CD4-positive, alpha-beta T cell treated with Interleukin-2 at 100 ng/mL for 4 hours (primary cell): Measurements from ENCODE around the gene RMND1.

Experiments
- DNase-seq: peaks from one replicate; pipeline ENCODE4 v3.0.0-alpha.2; 2020; ENCODE audit warnings: low spot score

Gene RMND1

GRCh38 chr6:151414641-151415260, 37.2 kb downstream of the RMND1 start:
- no peak for DNase-seq

DNA sequence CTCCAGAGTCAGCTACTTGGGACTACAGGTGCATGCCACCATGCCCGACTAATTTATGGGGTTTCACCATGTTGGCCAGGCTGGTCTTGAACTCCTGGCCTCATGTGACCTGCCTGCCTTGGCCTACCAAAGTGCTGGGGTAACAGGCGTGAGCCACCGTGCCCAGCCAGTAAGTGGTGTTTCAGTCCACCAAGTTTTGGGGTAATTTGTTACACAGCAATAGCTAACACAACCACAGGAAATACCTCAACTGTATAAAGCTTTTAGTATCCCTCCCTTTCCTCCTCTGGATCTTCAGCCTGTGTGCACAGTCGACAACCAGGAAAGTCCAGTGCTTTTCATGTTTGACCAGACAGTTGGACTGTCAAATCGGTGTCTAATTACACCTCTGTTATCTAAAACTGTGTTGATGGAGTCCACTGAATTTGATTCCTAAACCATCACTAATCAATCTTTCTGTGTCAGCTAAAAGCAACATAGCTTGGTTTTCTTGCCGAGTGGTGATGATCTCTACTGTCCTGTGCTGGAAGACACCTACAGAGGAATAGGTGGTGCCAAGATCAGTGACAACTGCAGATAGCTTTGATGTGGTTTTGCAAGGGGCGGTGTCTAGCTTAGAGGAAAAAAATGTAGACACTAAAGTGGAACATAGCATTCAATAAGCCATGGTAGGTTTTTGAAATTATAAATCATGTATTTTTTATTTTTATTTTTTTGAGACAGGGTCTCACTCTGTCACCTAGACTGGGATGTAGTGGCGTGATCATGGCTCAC, 38.4 kb downstream of the RMND1 start:
- DNase-seq, result peak; percentile 80

GRCh38 chr6:151412909-151413308, 39.0 kb downstream of the RMND1 start:
- DNase-seq, result no peak

DNA sequence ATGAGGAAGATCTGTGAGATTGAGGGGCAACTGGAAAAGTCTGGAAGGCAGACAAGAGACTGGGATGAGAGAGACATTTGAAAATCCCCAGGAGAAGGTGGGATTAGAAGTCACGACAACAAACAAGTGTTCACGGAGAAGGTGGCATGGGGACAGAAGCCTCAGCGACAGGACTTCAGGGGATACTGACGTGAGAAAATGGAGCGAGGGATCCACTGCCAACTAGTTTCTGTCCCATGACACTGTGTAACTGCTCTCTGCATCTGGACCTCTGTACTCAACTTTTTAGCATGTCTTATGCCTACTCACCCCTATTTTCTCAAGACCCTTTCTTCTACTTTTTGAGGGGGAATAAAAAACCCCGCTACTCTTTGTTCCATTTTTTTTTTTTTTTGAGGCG, 42.2 kb downstream of the RMND1 start:
- no peak for DNase-seq

DNA sequence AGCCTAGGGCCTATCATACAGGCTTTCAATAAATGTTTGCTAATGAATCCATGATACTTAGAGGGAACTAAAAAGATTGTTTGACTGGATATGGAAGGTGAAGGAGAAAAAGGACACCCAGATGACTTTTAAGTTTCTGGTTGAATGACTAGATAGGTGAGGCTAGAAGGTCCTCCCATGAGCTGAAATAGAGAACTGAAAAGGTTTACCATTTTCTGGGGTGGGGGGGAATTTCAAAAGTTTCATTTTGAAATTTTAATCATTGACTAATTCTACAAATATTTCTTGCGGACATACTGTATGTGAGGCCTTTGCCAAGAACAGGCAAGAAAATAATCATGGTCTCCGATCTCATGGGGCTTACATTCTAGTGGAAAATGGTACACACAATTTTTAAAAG, 42.7 kb downstream of the RMND1 start:
- DNase-seq, result no peak

GRCh38 chr6:151408858-151409257, 43.1 kb downstream of the RMND1 start:
- DNase-seq, result no peak

- no peak for DNase-seq
Measured at GRCh38 chr6:151403919-151404308, 48.0 kb downstream of the RMND1 start.

DNA sequence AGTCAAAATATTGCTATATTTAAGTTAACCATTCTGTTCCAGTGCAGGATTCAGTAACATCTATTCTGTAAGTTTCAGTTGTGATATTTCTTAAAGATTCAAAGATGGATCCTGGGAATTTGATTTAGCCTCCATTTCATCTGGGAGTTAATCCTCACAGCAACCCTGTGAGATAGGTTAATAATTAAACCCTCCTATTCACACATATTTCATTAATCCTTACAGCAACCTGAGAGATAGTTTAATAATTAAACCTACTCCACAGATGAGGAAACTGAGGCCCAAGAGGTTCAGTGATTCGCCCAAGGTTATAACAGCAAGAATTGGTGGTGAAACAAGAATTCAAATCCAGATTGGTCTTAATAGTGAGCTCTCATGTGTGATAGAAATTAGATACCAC, 49.7 kb downstream of the RMND1 start:
- no peak for DNase-seq

DNA sequence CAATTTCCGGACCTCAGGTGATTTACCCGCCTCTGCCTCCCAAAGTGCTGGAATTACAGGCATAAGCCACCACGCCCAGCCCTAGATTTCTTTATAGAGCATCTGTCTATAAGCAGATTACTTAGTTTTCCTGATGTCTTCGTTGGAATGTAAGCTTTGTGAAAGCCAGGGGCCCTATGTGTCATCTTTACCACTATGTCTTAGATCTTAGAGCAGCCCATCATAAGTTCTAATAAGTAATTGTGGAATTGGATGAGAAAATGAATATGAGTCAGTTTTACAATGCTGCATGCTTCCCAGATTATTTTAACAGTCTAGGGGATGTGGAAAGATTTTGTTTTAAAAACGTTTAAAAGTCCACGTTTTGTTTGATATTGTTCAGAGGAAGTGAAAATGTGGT, 51.5 kb downstream of the RMND1 start:
- DNase-seq, result no peak

DNA sequence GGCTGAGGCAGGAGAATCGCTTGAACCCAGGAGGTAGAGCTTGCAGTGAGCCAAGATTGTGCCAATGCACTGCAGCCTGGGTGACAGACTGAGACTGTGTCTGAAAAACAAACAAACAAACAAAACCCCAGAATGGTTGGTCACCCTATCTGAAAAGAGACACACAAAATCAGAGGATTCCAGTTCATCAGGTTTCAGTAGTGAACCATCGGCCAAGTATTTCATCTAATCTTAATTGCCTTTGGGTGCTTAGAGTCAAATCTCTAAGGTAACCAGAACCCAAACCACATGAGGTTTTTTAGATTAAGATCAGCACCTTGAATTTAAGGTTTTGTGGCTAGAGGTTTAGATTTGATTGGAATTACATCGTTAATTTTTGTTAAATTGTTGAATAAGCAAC, 52.2 kb downstream of the RMND1 start:
- peak; percentile 31 for DNase-seq

GRCh38 chr6:151393410-151393809, 58.5 kb downstream of the RMND1 start:
- no peak for DNase-seq

DNA sequence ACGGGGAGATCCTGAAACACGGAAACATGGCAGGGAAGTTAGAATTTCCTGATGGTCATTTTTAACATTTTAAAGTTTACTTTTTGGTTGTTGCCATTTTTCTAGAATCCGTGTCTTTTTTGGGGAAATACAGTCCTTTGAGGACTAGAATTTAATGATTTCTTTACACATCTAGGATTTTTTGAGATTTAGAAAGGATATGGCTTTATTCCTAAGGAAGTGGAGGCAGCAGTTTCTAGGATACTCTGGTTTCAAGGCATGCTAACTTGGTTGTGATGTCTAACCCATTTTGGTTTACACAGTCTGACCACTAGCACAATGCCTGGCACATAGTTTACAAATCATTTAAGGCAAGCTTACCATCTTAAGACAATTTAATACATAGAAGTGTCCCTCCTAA, 59.5 kb downstream of the RMND1 start:
- DNase-seq, result no peak

DNA sequence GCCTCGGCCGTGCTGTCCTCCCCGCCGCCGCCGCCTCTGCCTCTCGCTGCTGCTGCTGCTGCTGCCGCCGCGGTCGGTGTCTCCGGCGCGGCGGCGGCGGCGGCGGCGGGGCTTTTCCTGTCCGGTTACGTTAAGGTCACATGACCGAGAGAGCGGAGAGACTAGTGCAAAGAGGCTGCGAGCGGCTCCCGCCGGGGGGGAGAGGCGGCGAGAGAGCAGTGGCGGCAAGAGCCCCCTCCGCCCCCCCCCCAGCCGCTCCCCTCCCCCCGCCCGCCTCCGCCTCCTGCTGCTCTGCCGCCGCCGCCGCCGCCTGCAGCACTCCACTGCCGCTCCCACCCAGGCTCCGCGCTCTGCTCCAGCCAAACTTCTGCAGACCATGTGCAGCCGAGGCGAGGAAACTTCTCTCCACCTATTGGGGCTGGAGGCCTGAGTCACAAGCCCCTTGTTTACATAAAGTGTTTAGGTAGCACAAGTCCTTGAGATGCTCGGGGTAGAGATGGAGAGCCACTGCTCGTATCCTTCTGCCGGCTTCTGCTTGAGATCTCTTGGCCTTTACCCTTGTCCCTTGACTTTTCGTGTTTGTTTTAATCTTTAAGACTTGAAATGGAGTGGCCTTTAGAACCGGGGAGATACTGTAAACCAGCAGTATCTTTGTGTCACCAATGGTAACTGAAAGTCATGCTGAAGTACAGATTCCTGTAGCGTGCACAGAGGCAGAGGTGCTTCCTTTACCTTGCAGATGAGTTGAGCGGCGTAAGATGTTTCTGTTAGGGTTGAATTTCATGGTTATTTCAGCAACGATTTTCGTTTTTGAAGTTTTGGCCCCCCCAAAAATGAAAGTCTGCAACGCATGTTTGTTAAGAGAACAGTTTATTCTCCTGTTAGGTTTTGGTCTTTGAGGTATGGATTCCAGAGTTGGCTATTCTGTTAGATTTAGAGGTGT, 60.2 kb downstream of the RMND1 start, which contains the start of gene ZBTB2:
Gene ZBTB2, minus strand, starts transcription at position 89 of the 943 bp plus-strand sequence. CDS start 17,922 bp downstream, outside the sequence.
- DNase-seq, result peak; percentile 69

DNA sequence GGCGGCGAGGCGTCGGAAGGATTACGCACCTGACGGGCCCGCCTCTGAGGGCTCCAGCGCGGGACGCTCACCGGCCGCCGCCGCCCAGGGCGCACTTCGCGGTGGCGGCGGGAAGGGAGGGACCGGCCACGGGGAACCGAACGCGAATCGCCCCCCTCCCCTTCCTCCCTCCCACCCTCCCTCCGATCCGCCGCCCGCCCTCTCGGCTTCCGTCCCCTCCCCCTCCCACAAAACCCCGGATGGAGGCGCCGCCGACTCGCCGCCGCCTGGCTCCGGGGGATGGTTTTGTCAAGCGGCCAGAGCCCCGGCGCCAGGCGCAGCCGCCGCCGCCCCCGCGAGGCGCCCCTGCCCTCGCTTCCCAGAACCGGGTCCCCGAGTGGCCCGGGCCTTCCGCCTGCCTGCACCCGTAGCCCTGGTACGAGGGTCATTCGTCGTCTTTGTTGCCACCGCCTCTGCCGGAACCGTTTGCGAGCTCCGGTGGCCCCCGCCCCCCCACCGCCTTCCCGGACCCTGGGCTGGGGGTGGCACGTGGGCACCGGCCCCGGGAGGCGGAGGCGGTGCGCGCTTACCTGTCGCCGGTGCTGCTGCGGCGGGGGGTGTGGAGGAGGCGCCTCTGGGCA, 61.0 kb downstream of the RMND1 start:
- DNase-seq, result peak; percentile 83

GRCh38 chr6:151390276-151390850, 61.6 kb downstream of the RMND1 start:
- peak; percentile 98 for DNase-seq

- DNase-seq, result no peak
Measured at GRCh38 chr6:151389618-151390275, 62.2 kb downstream of the RMND1 start.

DNA sequence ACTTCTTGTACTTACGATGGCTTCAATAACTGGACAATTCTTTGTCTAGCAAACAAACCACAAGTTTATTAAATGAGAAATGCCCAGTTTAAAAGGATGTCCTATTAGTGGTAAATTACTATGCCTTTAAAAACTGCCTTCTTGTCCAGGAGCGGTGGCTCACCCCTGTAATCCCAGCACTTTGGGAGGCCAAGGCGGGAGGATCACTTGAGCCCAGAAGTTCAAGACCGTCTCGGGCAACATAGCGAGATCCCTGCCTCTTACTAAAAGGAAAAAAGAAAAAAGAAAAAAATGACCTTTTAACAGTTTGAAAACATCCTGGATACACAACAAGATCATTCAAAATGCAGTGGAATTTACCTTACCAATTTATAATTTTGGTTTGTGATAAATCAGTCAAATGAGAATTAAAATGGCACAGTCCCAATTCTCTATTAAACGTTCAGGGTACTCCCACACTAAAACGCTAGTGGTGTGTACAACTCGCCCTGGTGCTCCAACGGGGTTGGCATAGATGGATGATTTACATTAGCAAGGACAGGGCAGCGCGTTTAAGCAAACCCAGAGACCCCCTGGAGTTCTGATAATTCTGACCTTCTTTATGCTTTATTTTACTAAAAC, 62.8 kb downstream of the RMND1 start:
- DNase-seq, result peak; percentile 22

DNA sequence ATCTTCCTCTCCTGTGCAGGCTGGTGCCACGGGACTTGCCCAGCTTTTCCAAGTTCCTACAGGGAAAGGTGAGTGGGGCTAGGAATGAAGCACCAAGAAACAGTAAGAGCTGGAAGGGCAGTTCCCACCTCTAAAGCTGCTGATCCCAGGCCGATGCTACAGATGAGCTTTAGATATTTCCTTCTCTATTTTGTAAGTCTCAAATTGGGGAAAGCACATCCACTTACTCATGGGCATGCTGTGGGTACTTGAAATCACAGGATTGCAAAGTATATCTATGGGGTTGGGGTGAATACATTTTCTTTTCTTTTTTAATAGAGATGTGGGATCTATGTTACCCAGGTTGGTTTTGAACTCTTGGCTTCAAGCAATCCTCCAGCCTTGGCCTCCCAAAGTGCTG, 63.7 kb downstream of the RMND1 start:
- no peak for DNase-seq

DNA sequence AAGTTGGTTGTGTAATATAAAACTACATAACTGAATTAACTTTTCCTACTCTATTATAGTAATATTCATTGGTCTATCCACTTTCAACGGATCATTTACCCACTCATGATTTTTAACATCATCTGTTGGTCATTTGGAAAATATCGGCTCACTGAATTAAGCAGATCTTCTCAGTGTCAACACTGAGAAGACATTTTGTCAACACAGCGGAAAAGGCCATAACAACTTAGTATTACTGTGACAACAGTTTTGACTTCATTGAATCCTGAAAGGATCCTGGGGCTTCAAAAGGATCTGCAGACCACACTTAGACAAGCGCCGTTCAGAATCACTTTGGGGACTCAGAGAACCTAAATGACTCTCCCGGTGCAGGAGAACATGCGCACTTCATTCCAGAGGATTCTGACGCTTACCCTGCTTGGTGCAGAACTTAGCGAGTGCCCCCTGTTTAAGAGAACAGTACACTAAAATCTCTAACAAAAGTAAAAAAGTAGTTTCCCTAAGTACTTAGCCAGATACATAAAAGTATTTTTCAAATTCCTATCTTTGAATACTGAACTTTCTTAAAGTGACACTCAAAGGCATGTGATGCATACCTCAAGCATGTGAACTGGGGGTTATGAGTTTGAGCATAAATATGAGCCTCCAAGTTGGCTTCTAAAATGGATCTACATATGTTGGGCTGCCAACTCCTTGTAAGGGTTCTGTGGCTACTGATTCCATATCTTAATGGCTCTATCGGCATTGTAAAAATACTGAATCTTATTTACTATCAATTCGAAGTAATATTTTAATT, 64.6 kb downstream of the RMND1 start:
- no peak for DNase-seq

GRCh38 chr6:151385177-151385576, 66.7 kb downstream of the RMND1 start:
- peak; percentile 29 for DNase-seq
